ENCODE measurements around the gene L2HGDH. TPM values are rescaled to one million over a fixed set of nuclear protein-coding genes. Genes with fewer than 3 reads are reported as not detected.

L2HGDH gene
- total RNA-seq, 1 experiment from 2014 or later: 15.2 TPM

- H3K27ac ChIP-seq: no peak overlapping the region
- no peaks in the 10 kb centered on the region for H3K4me1 ChIP-seq
- no peaks in the 10 kb centered on the region; the same call in 1 of the 2 replicates for H3K36me3 ChIP-seq
- no peaks in the 10 kb centered on the region for H3K9me3 ChIP-seq (replicated peaks)
- no peak for DNase-seq
- no peak overlapping the region for H3K4me3 ChIP-seq
- no peaks in the 10 kb centered on the region for H3K27me3 ChIP-seq
Measured at GRCh38 chr14:50285861-50286260, 26.2 kb downstream of the L2HGDH start.

GRCh38 chr14:50272498-50272897, 39.5 kb downstream of the L2HGDH start:
- Histone ChIP-seq H3K9me3 (replicated peaks) (no peaks in the 10 kb centered on the region), H3K4me3 (no peak overlapping the region), H3K27me3 (no peaks in the 10 kb centered on the region), H3K27ac (no peak overlapping the region), H3K4me1 (no peaks in the 10 kb centered on the region), H3K36me3 (0 out of 2 replicates have a peak, but pooled peaks cover under 1% of the 10 kb centered on the region)
- DNase-seq: no peak

- H3K27ac ChIP-seq: no peak overlapping the region
- no peaks in the 10 kb centered on the region for H3K4me1 ChIP-seq
- no peak overlapping the region for H3K4me3 ChIP-seq
- H3K9me3 ChIP-seq (replicated peaks): no peaks in the 10 kb centered on the region
- no peaks in the 10 kb centered on the region for H3K27me3 ChIP-seq
- 0 out of 2 replicates have a peak, but pooled peaks cover 2% of the 10 kb centered on the region for H3K36me3 ChIP-seq
- no peak for DNase-seq
Measured at GRCh38 chr14:50270932-50271331, 41.1 kb downstream of the L2HGDH start.

GRCh38 chr14:50265029-50265428, 47.0 kb downstream of the L2HGDH start:
- Histone ChIP-seq H3K27ac (no peak overlapping the region), H3K27me3 (no peaks in the 10 kb centered on the region), H3K9me3 (replicated peaks) (no peaks in the 10 kb centered on the region), H3K4me3 (no peak overlapping the region), H3K4me1 (no peaks in the 10 kb centered on the region), H3K36me3 (peaks cover 5% of the 10 kb centered on the region)
- DNase-seq: no peak

- H3K36me3 ChIP-seq: peaks cover 5% of the 10 kb centered on the region
- H3K9me3 ChIP-seq (replicated peaks): no peaks in the 10 kb centered on the region
- H3K4me3 ChIP-seq: no peak overlapping the region
- no peaks in the 10 kb centered on the region for H3K4me1 ChIP-seq
- H3K27me3 ChIP-seq: no peaks in the 10 kb centered on the region
- no peak overlapping the region for H3K27ac ChIP-seq
- DNase-seq: no peak
Measured at GRCh38 chr14:50263321-50263720, 48.7 kb downstream of the L2HGDH start.

- Histone ChIP-seq H3K4me1 (no peaks in the 10 kb centered on the region), H3K9me3 (replicated peaks) (no peaks in the 10 kb centered on the region), H3K27ac (no peak overlapping the region), H3K36me3 (peaks cover 5% of the 10 kb centered on the region), H3K27me3 (no peaks in the 10 kb centered on the region), H3K4me3 (no peak overlapping the region)
- DNase-seq: no peak
Measured at GRCh38 chr14:50262865-50263264, 49.2 kb downstream of the L2HGDH start.

- no peaks in the 10 kb centered on the region for H3K4me1 ChIP-seq
- DNase-seq: peak in 1 of 2 experiments; percentile 32
- no peak overlapping the region for H3K4me3 ChIP-seq
- peaks cover 3% of the 10 kb centered on the region for H3K36me3 ChIP-seq
- no peaks in the 10 kb centered on the region for H3K27me3 ChIP-seq
- no peak overlapping the region for H3K27ac ChIP-seq
- H3K9me3 ChIP-seq (replicated peaks): no peaks in the 10 kb centered on the region
Measured at GRCh38 chr14:50260511-50260910, 51.5 kb downstream of the L2HGDH start.

- H3K4me1 ChIP-seq: no peaks in the 10 kb centered on the region
- no peak for DNase-seq
- H3K27me3 ChIP-seq: no peaks in the 10 kb centered on the region
- peaks cover under 1% of the 10 kb centered on the region; the same call in 1 of the 2 replicates for H3K36me3 ChIP-seq
- H3K9me3 ChIP-seq (replicated peaks): no peaks in the 10 kb centered on the region
- H3K4me3 ChIP-seq: no peak overlapping the region
- H3K27ac ChIP-seq: no peak overlapping the region
Measured at GRCh38 chr14:50260072-50260471, 52.0 kb downstream of the L2HGDH start.

- Histone ChIP-seq H3K9me3 (replicated peaks) (no peaks in the 10 kb centered on the region), H3K4me1 (no peaks in the 10 kb centered on the region), H3K27me3 (no peaks in the 10 kb centered on the region), H3K27ac (no peak overlapping the region), H3K36me3 (no peaks in the 10 kb centered on the region), H3K4me3 (no peak overlapping the region)
- no peak for DNase-seq
Measured at GRCh38 chr14:50257732-50258131, 54.3 kb downstream of the L2HGDH start.

- no peak overlapping the region for H3K4me3 ChIP-seq
- DNase-seq: no peak
Measured at GRCh38 chr14:50254248-50254647, 57.8 kb downstream of the L2HGDH start.

GRCh38 chr14:50249136-50249775, 62.8 kb downstream of the L2HGDH start:
- Histone ChIP-seq H3K36me3 (peaks cover 7% of the 10 kb centered on the region; the same call in 1 of the 2 replicates), H3K4me3 (no peak overlapping the region), H3K9me3 (replicated peaks) (no peaks in the 10 kb centered on the region), H3K27ac (no peak overlapping the region), H3K27me3 (no peaks in the 10 kb centered on the region), H3K4me1 (no peaks in the 10 kb centered on the region)
- DNase-seq: no peak

More at GRCh38 chr14:50254248-50254647, 57.8 kb downstream of the L2HGDH start:
- H3K27ac ChIP-seq: no peak overlapping the region
- H3K27me3 ChIP-seq: no peaks in the 10 kb centered on the region
- peaks cover 3% of the 10 kb centered on the region; the same call in 1 of the 2 replicates for H3K36me3 ChIP-seq
- H3K9me3 ChIP-seq (replicated peaks): no peaks in the 10 kb centered on the region
- no peaks in the 10 kb centered on the region for H3K4me1 ChIP-seq

GRCh38 chr14:50247245-50247644, 64.8 kb downstream of the L2HGDH start:
- DNase-seq: no peak
- Histone ChIP-seq H3K36me3 (peaks cover 7% of the 10 kb centered on the region; the same call in 1 of the 2 replicates), H3K4me1 (no peaks in the 10 kb centered on the region), H3K9me3 (replicated peaks) (no peaks in the 10 kb centered on the region), H3K4me3 (no peak overlapping the region), H3K27ac (no peak overlapping the region), H3K27me3 (no peaks in the 10 kb centered on the region)

GRCh38 chr14:50242566-50243310, 69.3 kb downstream of the L2HGDH start:
- H3K36me3 ChIP-seq: 0 out of 2 replicates have a peak, but pooled peaks cover 4% of the 10 kb centered on the region
- H3K4me3 ChIP-seq: no peak overlapping the region
- H3K27ac ChIP-seq: no peak overlapping the region
- H3K4me1 ChIP-seq: no peaks in the 10 kb centered on the region
- no peaks in the 10 kb centered on the region for H3K27me3 ChIP-seq
- peak; percentile 3 to 24 for DNase-seq
- H3K9me3 ChIP-seq (replicated peaks): no peaks in the 10 kb centered on the region

GRCh38 chr14:50242096-50242495, 69.9 kb downstream of the L2HGDH start:
- no peak for DNase-seq
- H3K4me3 ChIP-seq: no peak overlapping the region
- H3K27me3 ChIP-seq: no peaks in the 10 kb centered on the region
- H3K36me3 ChIP-seq: 0 out of 2 replicates have a peak, but pooled peaks cover 4% of the 10 kb centered on the region
- no peaks in the 10 kb centered on the region for H3K9me3 ChIP-seq (replicated peaks)
- H3K27ac ChIP-seq: no peak overlapping the region
- no peaks in the 10 kb centered on the region for H3K4me1 ChIP-seq

- H3K27me3 ChIP-seq: no peaks in the 10 kb centered on the region
- no peaks in the 10 kb centered on the region for H3K36me3 ChIP-seq
- H3K4me1 ChIP-seq: no peaks in the 10 kb centered on the region
Measured at GRCh38 chr14:50237427-50237826, 74.6 kb downstream of the L2HGDH start.

More at GRCh38 chr14:50237427-50237826, 74.6 kb downstream of the L2HGDH start:
- DNase-seq: no peak
- Histone ChIP-seq H3K9me3 (replicated peaks) (no peaks in the 10 kb centered on the region), H3K27ac (no peak overlapping the region), H3K4me3 (no peak overlapping the region)

All from SJCRH30 (cell line).